A549 (cell line): ENCODE data around the gene PLD6. TPM values are rescaled to one million over a fixed set of nuclear protein-coding genes. Genes with fewer than 3 reads are reported as not detected.

Experiments used
- ATAC-seq, 2 experiments: fragments of 200-7000 bp in 1 of 2; fragments of >200 bp in 1 of 2; cut with Nextera tagmentation in 1 of 2; cut with Tn5 transposase in 1 of 2; 3 replicates each; pipeline versions ENCODE4 v1.8.0 to v1.9.1; 2018 to 2020; ENCODE audit warnings: mild to moderate bottlenecking in 1 of 2, moderate library complexity in 1 of 2
- CTCF ChIA-PET: fragments of 300-600 bp; sonication (Branson Sonifier 250); formaldehyde crosslinking; extraction: SDS; loops from one replicate; lab custom pipeline; 2021; ENCODE audit warnings: antibody characterized with exemption, inconsistent platforms; lab: Yijun Ruan, JAX
- POLR2A ChIA-PET: fragments of 350-600 bp; formaldehyde crosslinking; extraction: SDS; loops from one replicate; lab custom pipeline; 2021; ENCODE audit warnings: antibody characterized with exemption, inconsistent platforms; lab: Yijun Ruan, JAX
- DNase-seq, 2 experiments: peaks; one replicate each; pipeline versions ENCODE4 v3.0.0 to v3.0.0-alpha.2; 2011 to 2016; ENCODE audit warnings: low read depth in 1 of 2, low spot score in 1 of 2
- FAIRE-seq: peaks from 2 replicates; lab custom pipeline; 2011; peaks lifted over from hg19 to GRCh38; lab: Jason Lieb, UNC
- H3K27ac ChIP-seq, 2 experiments: fragments of >200 bp; sonication (Bioruptor Twin); formaldehyde crosslinking; 3 replicates each; pipeline ENCODE4 v1.5.1; 2016 to 2017
- H3K4me1 ChIP-seq: fragments of >200 bp; sonication (Bioruptor Twin); formaldehyde crosslinking; 3 replicates; pipeline ENCODE4 v1.6.1; 2016
- H3K4me2 ChIP-seq: fragments of >200 bp; sonication (Bioruptor Twin); formaldehyde crosslinking; 3 replicates; pipeline ENCODE4 v1.6.1; 2016
- H3K4me3 ChIP-seq: fragments of >200 bp; sonication (Bioruptor Twin); formaldehyde crosslinking; 3 replicates; pipeline ENCODE4 v1.5.1; 2016
- H3K9me3 ChIP-seq: fragments of >200 bp; sonication (Bioruptor Twin); formaldehyde crosslinking; 3 replicates; pipeline ENCODE4 v1.6.1; 2016
- BCL3 ChIP-seq: fragments of >200 bp; sonication (Bioruptor Twin); formaldehyde crosslinking; IDR thresholded peaks from 3 replicates; pipeline ENCODE4 v1.6.1; 2016
- CHD4 ChIP-seq: fragments of 200-600 bp; sonication (generic); IDR thresholded peaks from 2 replicates; pipeline ENCODE4 v1.6.1; 2016; ENCODE audit warnings: antibody characterized with exemption, mild to moderate bottlenecking, borderline replicate concordance
- EHF ChIP-seq: fragments of 250-450 bp; sonication (Bioruptor Pico); IDR thresholded peaks from 2 replicates; pipeline ENCODE4 v1.5.0; 2020; ENCODE audit warnings: mild to moderate bottlenecking
- EHMT2 ChIP-seq: fragments of 200-600 bp; sonication (generic); IDR thresholded peaks from 2 replicates; pipeline ENCODE4 v1.6.1; 2016; ENCODE audit warnings: antibody characterized with exemption, low read depth, mild to moderate bottlenecking, moderate library complexity
- EP300 ChIP-seq, 2 experiments: fragments of >200 bp; sonication (Bioruptor Twin); formaldehyde crosslinking; IDR thresholded peaks; 2 replicates in 1 of 2; 3 replicates in 1 of 2; pipeline ENCODE4 v1.6.1; 2016 to 2017
- FOSL2 ChIP-seq, 2 experiments: fragments of 450-650 bp in 1 of 2; fragments of >200 bp in 1 of 2; sonication (Bioruptor Twin) in 1 of 2; formaldehyde crosslinking; IDR thresholded peaks; 2 replicates each; pipeline versions ENCODE4 v1.5.0 to v1.6.1; 2016 to 2020; ENCODE audit warnings: mild to moderate bottlenecking in 1 of 2, moderate library complexity in 1 of 2
- FOXS1 ChIP-seq: fragments of 250-450 bp; sonication (Bioruptor Pico); IDR thresholded peaks from 2 replicates; pipeline ENCODE4 v1.5.0; 2020; ENCODE audit warnings: mild to moderate bottlenecking, moderate library complexity
- HMGXB4 ChIP-seq: fragments of 250-450 bp; sonication (Bioruptor Pico); IDR thresholded peaks from 2 replicates; pipeline ENCODE4 v1.5.0; 2021; ENCODE audit warnings: mild to moderate bottlenecking, moderate library complexity, borderline replicate concordance
- HOXB13 ChIP-seq: fragments of 250-450 bp; sonication (Bioruptor Pico); IDR thresholded peaks from 2 replicates; pipeline ENCODE4 v1.5.0; 2020; ENCODE audit warnings: low read depth, mild to moderate bottlenecking, moderate library complexity
- HOXB5 ChIP-seq: fragments of 250-450 bp; sonication (Bioruptor Pico); IDR thresholded peaks from 2 replicates; pipeline ENCODE4 v1.5.0; 2020; ENCODE audit warnings: mild to moderate bottlenecking, moderate library complexity
- JUN ChIP-seq, 2 experiments: fragments of >200 bp; sonication (Bioruptor Twin); formaldehyde crosslinking; IDR thresholded peaks; 2 replicates in 1 of 2; 3 replicates in 1 of 2; pipeline ENCODE4 v1.6.1; 2016 to 2017
- KDM1A ChIP-seq: fragments of 200-600 bp; sonication (generic); IDR thresholded peaks from 2 replicates; pipeline ENCODE4 v1.6.1; 2016; ENCODE audit warnings: low read depth, mild to moderate bottlenecking
- KDM5A ChIP-seq: fragments of 200-600 bp; sonication (generic); IDR thresholded peaks from 2 replicates; pipeline ENCODE4 v1.6.1; 2016; ENCODE audit warnings: antibody characterized with exemption, mild to moderate bottlenecking
- MAX ChIP-seq: IDR thresholded peaks from 2 replicates; pipeline ENCODE4 v1.6.1; 2012
- MYC ChIP-seq: IDR thresholded peaks from 2 replicates; pipeline ENCODE4 v1.6.1; 2012; ENCODE audit warnings: mild to moderate bottlenecking, inconsistent platforms, low read length, improper control_type of control experiment, borderline replicate concordance
- NR3C1 ChIP-seq: fragments of >200 bp; sonication (Bioruptor Twin); formaldehyde crosslinking; IDR thresholded peaks from 3 replicates; pipeline ENCODE4 v1.6.1; 2017
- PHF8 ChIP-seq: fragments of 200-600 bp; sonication (generic); IDR thresholded peaks from 2 replicates; pipeline ENCODE4 v1.6.1; 2016; ENCODE audit warnings: low read depth, mild to moderate bottlenecking, antibody characterized with exemption, moderate library complexity, borderline replicate concordance
- RAD21 ChIP-seq, 2 experiments: fragments of >200 bp in 1 of 2; sonication (Bioruptor Twin) in 1 of 2; formaldehyde crosslinking in 1 of 2; IDR thresholded peaks in 1 of 2; conservative IDR thresholded peaks in 1 of 2; 2 replicates in 1 of 2; 3 replicates in 1 of 2; pipeline ENCODE4 v1.6.1; 2012 to 2018; ENCODE audit warnings: inconsistent platforms in 1 of 2
- RCOR1 ChIP-seq: fragments of 150-350 bp; IDR thresholded peaks from 2 replicates; pipeline ENCODE4 v1.6.1; 2014; ENCODE audit warnings: antibody characterized with exemption, low read length, low read depth
- RFX5 ChIP-seq: fragments of 450-650 bp; IDR thresholded peaks from 2 replicates; pipeline ENCODE4 v1.7.1; 2014; ENCODE audit warnings: antibody characterized with exemption, mild to moderate bottlenecking, moderate library complexity
- TFCP2L1 ChIP-seq: fragments of 250-450 bp; sonication (Bioruptor Pico); IDR thresholded peaks from 2 replicates; pipeline ENCODE4 v1.5.0; 2021; ENCODE audit warnings: mild to moderate bottlenecking
- ZSCAN20 ChIP-seq: fragments of 250-450 bp; sonication (Bioruptor Pico); IDR thresholded peaks from 2 replicates; pipeline ENCODE4 v1.8.0; 2022; ENCODE audit warnings: mild to moderate bottlenecking, moderate library complexity
- WGBS: methylation state at CpG from one replicate; pipeline ENCODE4 v1.1.6; 2017; ENCODE audit errors: missing lambda C conversion rate; 5-methylcytosine and 5-hydroxymethylcytosine counted together
- polyA plus RNA-seq, 4 experiments: library from polyadenylated mRNA; depleted of rRNA in 3 of 4; stranded (reverse); fragments of >200 nt; fragmentation: RNase III in 1 of 4; extraction: RNeasy Plus Mini Kit Qiagen cat#74134 plus additional on column Dnase treatment in 1 of 4; gene quantifications; 2 replicates in 3 of 4; 3 replicates in 1 of 4; pipeline ENCODE4 v1.2.3, GENCODE V29; 2011 to 2017

The PLD6 gene
- polyA plus RNA-seq, 2 of the 4 experiments (the other 2 are of a cell fraction), result 5.6 to 5.7 TPM

- no peak for TF ChIP-seq HOXB13 (CRISPR knock-in tag)
- TF ChIP-seq RCOR1, result no peak
- TF ChIP-seq MYC, result no peak
- TF ChIP-seq PHF8, result no peak
- no peak for TF ChIP-seq KDM5A
- TF ChIP-seq EHMT2, result no peak
- no peak for TF ChIP-seq CHD4
- TF ChIP-seq MAX, result no peak
Measured at GRCh38 chr17:17228521-17229279, 22.6 kb upstream of the PLD6 start (continued).

- POLR2A ChIA-PET, result no interaction called here
- 94% methylated on average over 25 of the region's 25 CpGs for WGBS
- Histone ChIP-seq H3K9me3 (no peaks in the 10 kb centered on the region), H3K4me1 (no peaks in the 10 kb centered on the region), H3K4me3 (no peak overlapping the region), H3K4me2 (no peak overlapping the region), H3K27ac (no peak overlapping the region)
- FAIRE-seq (no peak), DNase-seq (no peak), ATAC-seq (no peak)
- CTCF ChIA-PET, result interaction anchor here (0.7 to 0.9 kb wide), 2 partner anchors 34 to 85 kb away, joined by 4 to 5 read pairs; no protein-coding TSS in a partner anchor
- TF ChIP-seq TFCP2L1 (CRISPR knock-in tag), result no peak
- TF ChIP-seq EHMT2, result no peak
- TF ChIP-seq MYC, result no peak
Measured at GRCh38 chr17:17227608-17228520, 21.7 kb upstream of the PLD6 start.

GRCh38 chr17:17226451-17227265, 20.5 kb upstream of the PLD6 start:
- DNase-seq (no peak), FAIRE-seq (no peak), ATAC-seq (no peak)
- 95% methylated on average over 13 of the region's 16 CpGs for WGBS
- POLR2A ChIA-PET, result interaction anchor here (1.0 kb wide), 1 partner anchor 11 kb away, joined by 5 read pairs; the partner anchor contains the start of gene FLCN
- no peak for TF ChIP-seq JUN (IDR thresholded peaks at IDR 0.05)
- no peak for TF ChIP-seq EHF (CRISPR knock-in tag)
- no peak for TF ChIP-seq HMGXB4 (CRISPR knock-in tag)
- no peak for TF ChIP-seq KDM1A
- no peak for TF ChIP-seq FOXS1
- no peak for TF ChIP-seq RFX5
- no peak for TF ChIP-seq EHMT2
- TF ChIP-seq EP300 (IDR thresholded peaks at IDR 0.05), result no peak
- no peak for TF ChIP-seq NR3C1
- no peak for TF ChIP-seq HOXB5 (CRISPR knock-in tag)
- TF ChIP-seq RAD21 (conservative IDR thresholded peaks at IDR 0.05 in 1 of 2, IDR thresholded peaks at IDR 0.05 in 1 of 2), result no peak
- no peak for TF ChIP-seq BCL3
- TF ChIP-seq ZSCAN20 (CRISPR knock-in tag), result no peak
- no peak for TF ChIP-seq FOSL2 (IDR thresholded peaks at IDR 0.05)
- no peak for TF ChIP-seq FOSL2 (CRISPR knock-in tag; IDR thresholded peaks at IDR 0.05)
- Histone ChIP-seq H3K4me3 (no peak overlapping the region), H3K4me1 (no peaks in the 10 kb centered on the region), H3K4me2 (no peak overlapping the region), H3K27ac (no peak overlapping the region), H3K9me3 (no peaks in the 10 kb centered on the region)
- CTCF ChIA-PET, result interaction anchor here (0.7 to 2.3 kb wide), 7 partner anchors 9 to 129 kb away, joined by 3 to 8 read pairs (median 4); no protein-coding TSS in a partner anchor
